Common myeloid progenitor, CD34-positive (primary cell): ENCODE data around the gene CCDC27.

Experiments used
- CTCF ChIA-PET: fragments of 350-600 bp; sonication (Branson Sonifier 250); formaldehyde crosslinking; loops from one replicate; lab custom pipeline; 2021; ENCODE audit warnings: antibody characterized with exemption; lab: Charles Lee
- POLR2A ChIA-PET: fragments of 350-600 bp; sonication (Branson Sonifier 250); formaldehyde crosslinking; loops from one replicate; lab custom pipeline; 2021; ENCODE audit warnings: antibody characterized with exemption; lab: Charles Lee
- DNase-seq, 3 donors: peaks; one replicate each; pipeline versions ENCODE4 v3.0.0 to v3.0.0-alpha.2; 2013
- H3K27ac ChIP-seq, 2 experiments: 1 replicate in 1 of 2; 2 replicates in 1 of 2; pipeline ENCODE4 v1.7.0; 2013; ENCODE audit warnings: inconsistent platforms in 2 of 2, low read length in 2 of 2, mild to moderate bottlenecking in 2 of 2, low read depth in 1 of 2, moderate library complexity in 1 of 2; ENCODE audit not compliant: severe bottlenecking in 2 of 2, insufficient read depth in 1 of 2, poor library complexity in 1 of 2
- H3K27me3 ChIP-seq, 5 experiments: replicated peaks in 2 of 5; 1 replicate in 3 of 5; 2 replicates in 2 of 5; pipeline versions ENCODE4 v1.6.1 to v1.7.0; 2013; ENCODE audit warnings: low read length in 4 of 5, mild to moderate bottlenecking in 2 of 5, moderate library complexity in 2 of 5, inconsistent platforms in 1 of 5; ENCODE audit not compliant: insufficient read depth in 5 of 5, control insufficient read depth in 4 of 5
- H3K36me3 ChIP-seq, 4 experiments: 1 replicate in 2 of 4; 2 replicates in 2 of 4; pipeline versions ENCODE4 v1.6.1 to v1.7.0; 2013; ENCODE audit warnings: low read length in 3 of 4, control low read depth in 1 of 4, mild to moderate bottlenecking in 1 of 4; ENCODE audit not compliant: control insufficient read depth in 4 of 4, insufficient read depth in 4 of 4
- H3K4me1 ChIP-seq, 4 experiments: 1 replicate in 3 of 4; 2 replicates in 1 of 4; pipeline versions ENCODE4 v1.6.1 to v1.7.1; 2013; ENCODE audit warnings: low read length in 3 of 4, mild to moderate bottlenecking in 3 of 4, control low read depth in 1 of 4, inconsistent platforms in 1 of 4, moderate library complexity in 1 of 4; ENCODE audit not compliant: control insufficient read depth in 4 of 4, insufficient read depth in 4 of 4; ENCODE audit errors: control extremely low read depth in 1 of 4
- H3K4me3 ChIP-seq, 7 experiments: 1 replicate in 4 of 7; 2 replicates in 3 of 7; pipeline versions ENCODE4 v1.5.1 to v1.7.0; 2013; ENCODE audit warnings: mild to moderate bottlenecking in 7 of 7, low read length in 6 of 7, moderate library complexity in 6 of 7, inconsistent platforms in 2 of 7, low read depth in 2 of 7, control low read depth in 1 of 7; ENCODE audit not compliant: insufficient read depth in 4 of 7, control insufficient read depth in 1 of 7; ENCODE audit errors: extremely low read depth in 1 of 7
- H3K9me3 ChIP-seq, 5 experiments: 1 replicate in 4 of 5; 2 replicates in 1 of 5; pipeline versions ENCODE4 v1.6.1 to v1.7.1; 2013; ENCODE audit warnings: low read length in 4 of 5, mild to moderate bottlenecking in 2 of 5, inconsistent platforms in 1 of 5, low read depth in 1 of 5, moderate library complexity in 1 of 5; ENCODE audit not compliant: control insufficient read depth in 4 of 5, insufficient read depth in 2 of 5; ENCODE audit errors: control extremely low read depth in 1 of 5
- WGBS: methylation state at CpG from one replicate; pipeline ENCODE4 v1.1.5; 2013; ENCODE audit not compliant: insufficient coverage; 5-methylcytosine and 5-hydroxymethylcytosine counted together

Gene CCDC27

GRCh38 chr1:3762873-3763228 is 10.6 kb downstream of the CCDC27 start:
- ChIA-PET POLR2A (no interaction called here), CTCF (no interaction called here)
- no peak overlapping the region for H3K27ac ChIP-seq
- H3K4me3 ChIP-seq: no peak overlapping the region
- DNase-seq: no peak
- peaks cover 0 to 14% (median 2%) of the 10 kb centered on the region in 5 experiments for H3K27me3 ChIP-seq
- no peaks in the 10 kb centered on the region for H3K4me1 ChIP-seq
- no peaks in the 10 kb centered on the region for H3K36me3 ChIP-seq
- 95% methylated on average over 10 of the region's 12 CpGs for WGBS
- H3K9me3 ChIP-seq: peaks cover 0 to 7% (median 0%) of the 10 kb centered on the region in 5 experiments

- POLR2A ChIA-PET: no interaction called here
- Histone ChIP-seq H3K4me3 (no peak overlapping the region), H3K27me3 (peaks cover 0 to 14% (median 2%) of the 10 kb centered on the region in 5 experiments), H3K27ac (no peak overlapping the region), H3K36me3 (no peaks in the 10 kb centered on the region), H3K9me3 (peaks cover 0 to 7% (median 0%) of the 10 kb centered on the region in 5 experiments), H3K4me1 (no peaks in the 10 kb centered on the region)
- CTCF ChIA-PET: no interaction called here
- WGBS: 93% methylated on average over 31 of the region's 31 CpGs
- no peak for DNase-seq
Observed at GRCh38 chr1:3763351-3764125, 11.3 kb downstream of the CCDC27 start.

- no peak for DNase-seq
- Histone ChIP-seq H3K27me3 (no peaks in the 10 kb centered on the region), H3K36me3 (no peaks in the 10 kb centered on the region), H3K9me3 (no peaks in the 10 kb centered on the region), H3K4me1 (peaks cover 0 to 16% (median 10%) of the 10 kb centered on the region in 4 experiments), H3K27ac (no peak overlapping the region), H3K4me3 (no peak overlapping the region)
- ChIA-PET CTCF (interaction anchor here (1.1 to 1.8 kb wide), 3 partner anchors 9 to 11 kb away, joined by 3 to 5 read pairs (median 3); no protein-coding TSS in a partner anchor), POLR2A (no interaction called here)
- 97% methylated on average over 15 of the region's 17 CpGs for WGBS
Observed at GRCh38 chr1:3767328-3767925, 15.2 kb downstream of the CCDC27 start.

- no peak for DNase-seq
- H3K9me3 ChIP-seq: no peaks in the 10 kb centered on the region
- no peak overlapping the region for H3K4me3 ChIP-seq
- H3K27ac ChIP-seq: no peak overlapping the region
- ChIA-PET POLR2A (interaction anchor here (0.6 to 1.1 kb wide), 2 partner anchors 12 to 1183 kb away, joined by 3 read pairs; no protein-coding TSS in a partner anchor), CTCF (interaction anchor here (1.1 kb wide), 1 partner anchor 12 kb away, joined by 3 read pairs; no protein-coding TSS in a partner anchor)
- 66% methylated on average over 20 of the region's 22 CpGs for WGBS
- H3K36me3 ChIP-seq: no peaks in the 10 kb centered on the region
- H3K27me3 ChIP-seq: no peaks in the 10 kb centered on the region
- H3K4me1 ChIP-seq: peaks cover 0 to 27% (median 20%) of the 10 kb centered on the region in 4 experiments
Observed at GRCh38 chr1:3768811-3769390, 16.7 kb downstream of the CCDC27 start.

GRCh38 chr1:3770047-3770765 is 18.0 kb downstream of the CCDC27 start:
- ChIA-PET POLR2A (no interaction called here), CTCF (interaction anchor here (0.8 to 1.1 kb wide), 2 partner anchors 10 to 24 kb away, joined by 3 read pairs; no protein-coding TSS in a partner anchor)
- DNase-seq: no peak
- Histone ChIP-seq H3K27me3 (no peaks in the 10 kb centered on the region), H3K27ac (no peak overlapping the region), H3K9me3 (no peaks in the 10 kb centered on the region), H3K36me3 (no peaks in the 10 kb centered on the region), H3K4me1 (peaks cover 0 to 40% (median 29%) of the 10 kb centered on the region in 4 experiments), H3K4me3 (no peak overlapping the region)
- WGBS: 90% methylated on average over 12 of the region's 16 CpGs

GRCh38 chr1:3771108-3772026 is 19.1 kb downstream of the CCDC27 start:
- no peaks in the 10 kb centered on the region for H3K27me3 ChIP-seq
- peak overlapping the region; percentile 34 to 80 (median 60) for H3K4me3 ChIP-seq
- ChIA-PET POLR2A (no interaction called here), CTCF (interaction anchor here (1.0 kb wide), 1 partner anchor 19 kb away, joined by 3 read pairs; no protein-coding TSS in a partner anchor)
- no peaks in the 10 kb centered on the region for H3K36me3 ChIP-seq
- 87% methylated on average over 19 of the region's 32 CpGs for WGBS
- no peak for DNase-seq
- H3K9me3 ChIP-seq: no peaks in the 10 kb centered on the region
- H3K27ac ChIP-seq: no peak overlapping the region
- H3K4me1 ChIP-seq: peaks cover 0 to 51% (median 39%) of the 10 kb centered on the region in 4 experiments
